Measurements from ENCODE around the gene IL36A.

The IL36A gene

DNA sequence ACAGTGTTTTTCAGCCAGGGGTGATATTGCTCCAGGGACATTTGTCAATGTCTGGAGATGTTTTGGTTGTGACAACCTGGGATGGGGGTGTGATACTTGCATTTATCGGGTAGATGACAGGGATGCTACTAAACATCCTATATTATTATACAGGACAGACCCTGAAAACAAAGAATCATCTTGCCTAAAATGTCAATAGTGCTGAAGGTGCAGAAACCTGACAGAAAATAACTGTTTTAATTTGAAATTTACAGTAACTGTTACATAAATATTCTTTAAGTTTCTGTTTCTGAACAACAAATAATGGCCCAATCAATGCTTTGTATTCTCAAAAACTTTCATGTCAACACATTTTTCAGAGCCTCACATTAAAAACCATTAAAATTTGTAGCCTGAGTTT, 2.0 kb downstream of the IL36A start:
- no peak for DNase-seq (ENCODE audit: low spot score)

DNA sequence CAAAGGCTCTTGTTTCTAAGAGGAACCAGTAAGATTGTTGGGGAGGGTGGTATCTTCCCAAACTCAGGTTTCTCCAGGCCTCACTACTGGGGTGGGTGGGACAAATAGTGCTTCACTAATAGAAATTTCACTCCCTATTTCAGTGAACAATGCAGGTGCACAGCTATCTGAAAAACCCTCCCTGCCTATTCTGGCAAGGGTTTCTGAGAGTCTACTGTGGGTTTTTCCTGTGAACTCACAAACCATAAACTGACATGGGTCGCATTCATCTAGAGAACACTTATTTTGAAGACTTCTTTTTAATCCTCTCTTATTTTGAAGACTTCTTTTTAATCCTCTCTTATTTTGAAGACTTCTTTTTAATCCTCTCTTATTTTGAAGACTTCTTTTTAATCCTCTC, 4.4 kb downstream of the IL36A start:
- DNase-seq (ENCODE audit: low spot score) = no peak

DNA sequence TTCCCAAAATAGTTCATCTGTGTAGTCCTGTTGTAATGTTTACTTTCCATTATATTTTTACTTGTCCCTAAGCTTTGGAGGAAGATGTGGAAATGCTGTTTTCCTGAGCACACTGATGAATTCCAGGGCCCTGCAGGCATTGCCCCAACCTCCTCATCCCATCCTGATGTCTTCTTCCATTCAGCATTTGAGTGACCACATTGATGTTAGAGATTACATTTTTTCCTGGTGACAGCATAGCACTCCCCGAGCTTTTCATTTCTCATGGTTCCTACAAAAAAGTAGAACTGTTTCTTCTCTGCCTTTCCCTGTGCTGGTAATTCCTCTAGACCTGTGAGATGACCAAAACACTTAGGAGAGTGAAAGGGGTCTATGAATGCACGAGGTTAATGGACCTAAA, 4.8 kb downstream of the IL36A start:
- no peak for DNase-seq (ENCODE audit: low spot score)

DNA sequence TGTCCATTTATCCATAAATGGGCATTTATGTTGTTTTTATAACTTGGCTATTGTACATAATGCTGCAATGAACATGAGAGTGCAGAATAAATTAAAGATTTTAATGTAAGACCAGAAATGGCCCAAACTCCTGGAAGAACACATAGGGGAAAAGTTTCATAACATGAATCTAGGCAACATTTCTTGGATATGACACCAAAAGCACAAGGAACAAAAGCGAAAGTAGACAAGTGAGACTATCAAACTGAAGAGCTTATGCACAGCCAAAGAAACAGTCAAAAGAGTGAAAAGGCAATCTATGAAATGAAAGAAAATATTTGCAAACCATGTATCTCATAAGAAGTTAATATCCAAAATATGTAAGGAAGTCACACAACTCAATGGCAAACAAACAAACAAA, 5.8 kb downstream of the IL36A start:
- DNase-seq (ENCODE audit: low spot score) = no peak

DNA sequence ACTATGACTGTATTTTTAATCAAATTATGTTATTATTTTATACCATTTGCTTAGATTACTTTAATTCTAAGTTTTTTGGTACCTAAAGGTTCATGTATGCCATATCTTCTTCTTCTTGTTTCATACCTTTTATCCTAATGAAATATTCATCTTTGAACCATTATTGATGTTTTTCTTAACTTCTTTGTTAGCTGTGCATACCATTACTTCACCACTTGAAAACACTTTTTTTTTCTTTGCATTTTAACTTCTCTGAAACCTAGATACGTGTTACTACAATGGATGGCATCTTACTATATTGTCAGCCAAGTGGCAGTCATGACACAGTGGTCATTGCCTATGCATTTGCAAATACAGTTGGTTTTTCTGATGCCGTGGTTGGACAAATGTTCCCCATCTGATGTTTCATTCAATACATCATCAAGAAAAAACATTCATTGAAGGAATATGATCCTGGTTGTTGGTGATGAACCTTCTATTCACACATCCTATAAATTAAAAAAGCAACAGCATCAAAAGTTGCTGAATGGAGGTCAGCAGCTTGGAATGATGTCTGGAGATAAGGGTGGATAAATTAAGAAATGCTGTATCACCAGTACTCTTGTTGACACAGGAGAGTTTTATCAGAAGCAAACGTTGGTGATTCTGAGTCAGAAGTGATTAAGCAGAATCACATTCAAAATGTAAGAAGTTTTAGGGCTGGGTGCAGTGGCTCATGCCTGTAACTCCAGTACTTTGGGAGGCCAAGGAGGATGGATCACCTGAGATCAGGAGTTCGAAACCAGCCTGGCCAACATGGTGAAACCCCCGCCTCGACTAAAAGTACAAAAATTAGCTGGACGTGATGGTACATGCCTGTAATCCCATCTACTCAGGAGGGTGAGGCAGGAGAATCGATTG, 7.4 kb downstream of the IL36A start:
- DNase-seq (ENCODE audit: low spot score) = no peak

DNA sequence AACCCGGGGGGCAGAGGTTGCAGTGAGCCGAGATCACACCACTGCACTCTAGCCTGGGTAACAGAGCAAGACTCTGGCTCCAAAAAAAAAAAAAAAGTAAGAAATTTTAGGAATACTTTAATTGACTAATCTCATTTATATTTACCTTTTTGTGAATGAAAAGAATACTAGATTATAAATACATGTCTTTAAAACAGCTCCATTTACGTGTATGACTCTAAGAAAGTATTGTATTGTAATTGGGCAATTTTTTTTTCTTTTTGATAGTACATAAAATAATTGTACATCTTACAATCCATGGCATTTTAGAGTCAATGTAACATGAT, 8.0 kb downstream of the IL36A start:
- no peak for DNase-seq (ENCODE audit: low spot score)

DNA sequence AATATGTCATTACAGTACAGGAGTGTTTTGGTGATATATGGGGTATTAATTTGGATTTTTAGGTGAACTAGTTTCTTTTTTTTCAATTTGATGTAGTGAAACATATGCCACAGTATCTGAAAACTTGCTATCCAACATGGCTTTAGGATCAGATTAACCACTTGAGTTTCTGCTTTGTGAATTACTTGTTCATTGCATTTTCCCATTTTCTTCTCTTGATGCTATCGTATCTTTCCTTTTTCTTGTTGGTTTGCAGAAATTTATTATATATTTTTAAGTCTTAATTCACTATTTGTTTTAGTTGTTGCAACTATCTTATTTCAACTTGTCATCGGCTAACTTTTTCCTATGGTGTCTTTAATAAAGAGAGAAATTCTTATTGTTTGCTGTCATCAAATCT, 8.8 kb downstream of the IL36A start:
- no peak for DNase-seq (ENCODE audit: low spot score)

DNA sequence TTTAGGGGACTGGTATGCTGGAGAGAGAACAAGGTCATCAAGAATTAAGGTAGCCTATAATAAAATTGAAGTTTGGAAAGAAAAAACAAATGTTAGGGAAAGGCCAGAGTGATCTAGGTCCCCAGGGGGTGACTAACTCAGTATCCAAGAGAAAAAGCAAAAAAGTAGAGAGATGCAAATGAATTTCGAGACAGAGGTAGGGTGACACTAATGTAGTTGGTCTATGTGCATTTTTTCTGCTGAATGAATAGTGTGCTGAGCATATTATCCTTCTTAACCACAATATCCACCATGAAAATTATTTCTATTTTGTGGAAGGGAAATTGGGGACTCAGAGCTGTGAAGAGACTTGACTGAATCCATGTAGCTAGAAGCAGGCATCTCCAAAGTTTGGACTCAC, 9.8 kb downstream of the IL36A start:
- DNase-seq (ENCODE audit: low spot score) = no peak

DNA sequence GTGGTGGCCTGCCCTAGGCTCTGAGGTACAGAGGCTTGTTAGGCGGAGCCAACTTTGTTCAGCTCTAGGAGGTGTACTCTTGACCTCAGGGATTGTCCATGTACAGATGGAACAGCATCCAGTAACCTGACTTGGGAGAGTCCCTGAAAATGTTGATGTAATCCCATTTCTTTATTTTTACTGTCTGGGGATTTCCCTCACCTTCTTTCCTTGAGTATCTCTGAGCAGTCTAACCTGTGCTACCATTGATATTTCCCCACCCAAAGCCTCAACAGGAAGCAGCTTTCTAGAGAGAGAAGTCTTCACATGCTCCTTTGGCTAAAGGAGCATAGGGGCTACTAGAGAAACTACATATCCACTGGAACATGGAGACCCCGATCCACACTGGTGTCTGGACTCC, 10.4 kb downstream of the IL36A start:
- no peak for DNase-seq (ENCODE audit: low spot score)

DNA sequence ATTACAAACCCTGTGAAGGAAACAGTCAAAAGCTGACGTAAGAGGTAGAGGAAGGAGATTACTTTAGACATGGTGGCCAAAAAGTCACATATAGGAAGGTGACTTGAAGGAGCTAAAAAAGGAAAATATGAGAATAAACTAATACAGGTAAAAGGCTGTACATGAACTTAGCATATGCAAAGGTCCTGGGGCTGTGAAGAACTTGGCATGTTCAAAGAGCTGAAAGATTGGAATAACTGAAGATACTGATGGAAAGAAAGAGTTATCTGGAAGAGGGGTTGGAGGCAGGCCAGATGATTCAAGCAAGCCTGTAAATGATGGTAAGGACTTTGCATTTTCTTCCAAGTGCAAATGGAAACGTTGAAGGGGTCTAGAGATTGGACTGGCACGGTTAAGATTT, 13.2 kb downstream of the IL36A start:
- no peak for DNase-seq (ENCODE audit: low spot score)

DNA sequence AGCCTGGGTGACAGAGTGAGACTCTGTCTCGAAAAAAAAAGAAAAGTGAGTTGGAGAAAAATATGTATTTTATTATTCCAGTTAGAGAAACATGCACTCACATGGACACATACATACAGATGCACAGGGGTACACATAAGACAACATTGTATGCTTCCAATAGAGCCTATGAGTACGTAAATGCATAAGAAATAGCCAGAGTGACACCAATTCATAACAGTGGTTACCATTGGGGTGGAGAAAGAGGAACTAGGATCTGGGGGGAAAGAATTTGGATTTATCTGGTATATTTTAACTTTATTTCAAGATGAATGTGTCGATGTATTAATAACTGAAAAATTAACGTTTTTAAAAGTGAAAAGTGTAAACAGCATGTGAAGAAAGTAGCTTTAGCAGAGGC, 16.1 kb downstream of the IL36A start:
- no peak for DNase-seq (ENCODE audit: low spot score)

DNA sequence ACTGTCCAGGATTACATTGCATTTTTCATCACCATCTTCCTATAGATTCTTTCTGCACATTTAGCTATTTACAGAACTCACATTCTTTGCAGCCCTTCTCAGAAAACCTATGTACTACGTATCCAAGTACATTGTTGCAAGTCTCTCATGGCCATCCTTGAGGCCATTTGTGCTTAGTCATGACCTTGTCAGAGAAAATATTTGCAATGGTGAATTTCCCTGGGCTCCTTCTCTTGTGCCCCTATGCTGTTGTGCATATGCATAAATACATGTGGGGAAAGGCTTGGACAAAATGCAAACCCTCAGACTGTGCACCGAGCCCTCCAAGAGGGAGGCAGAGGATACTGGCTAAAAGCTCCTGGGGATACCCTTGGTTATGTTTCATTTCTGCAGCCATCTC, 19.5 kb downstream of the IL36A start:
- no peak for DNase-seq (ENCODE audit: low spot score)

DNA sequence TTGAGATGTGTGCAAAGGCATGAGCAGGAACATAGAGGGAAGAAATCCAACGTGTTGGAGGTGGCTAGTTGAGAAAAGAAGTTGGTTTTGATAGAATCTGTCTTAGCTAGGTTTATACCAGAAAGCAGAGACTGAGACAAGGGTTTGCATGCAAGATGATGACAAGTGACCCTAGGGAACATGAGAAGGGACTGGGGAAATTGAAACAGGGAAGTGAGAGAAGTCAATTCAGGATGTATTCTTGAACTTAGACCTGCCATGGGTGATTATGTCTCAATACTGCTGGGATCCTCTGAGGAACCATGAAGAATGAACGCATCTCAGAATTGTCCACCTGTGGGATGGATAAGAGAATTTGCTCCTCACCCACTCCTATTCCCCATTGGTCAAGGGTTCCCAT, 20.5 kb downstream of the IL36A start:
- no peak for DNase-seq (ENCODE audit: low spot score)

DNA sequence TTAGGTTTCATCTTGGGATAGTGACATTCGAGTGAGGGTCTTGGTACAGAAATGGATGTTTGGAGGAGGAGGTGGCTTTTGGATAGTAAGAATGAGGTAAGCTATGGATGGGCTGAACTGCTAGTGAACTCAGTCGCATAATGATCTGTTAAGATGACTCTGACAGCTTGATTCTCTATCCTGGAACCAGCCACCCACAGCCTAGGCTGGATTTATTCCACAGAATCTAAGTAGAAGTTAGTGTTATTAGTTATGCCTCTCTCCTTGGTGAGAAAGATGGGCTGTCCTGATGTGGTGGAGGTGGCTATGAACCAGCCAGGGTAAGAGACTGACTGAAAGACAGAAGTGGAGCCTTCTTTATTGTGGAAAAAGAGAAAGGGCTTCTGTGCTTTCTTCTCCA, 22.4 kb downstream of the IL36A start:
- DNase-seq (ENCODE audit: low spot score) = no peak

DNA sequence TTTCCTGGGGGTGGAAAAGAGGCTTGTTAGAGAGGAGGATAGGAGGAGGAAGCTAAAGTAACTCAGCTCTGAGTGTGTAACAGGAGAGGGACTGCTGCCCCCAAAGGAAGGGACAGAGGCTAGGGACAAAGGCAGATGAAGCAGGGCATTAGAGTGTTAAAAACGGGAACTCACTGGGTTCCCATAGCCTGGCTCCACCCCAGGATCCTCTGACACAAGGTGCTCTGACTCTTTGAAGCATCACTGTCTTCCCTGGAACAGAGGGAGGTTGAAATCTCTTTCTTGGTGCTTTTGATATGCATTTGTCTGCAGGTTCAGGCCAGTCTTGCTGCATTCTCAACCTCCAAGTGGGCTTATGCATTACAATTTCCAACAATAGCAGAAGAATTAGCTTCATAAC, 22.9 kb downstream of the IL36A start:
- DNase-seq (ENCODE audit: low spot score) = no peak

DNA sequence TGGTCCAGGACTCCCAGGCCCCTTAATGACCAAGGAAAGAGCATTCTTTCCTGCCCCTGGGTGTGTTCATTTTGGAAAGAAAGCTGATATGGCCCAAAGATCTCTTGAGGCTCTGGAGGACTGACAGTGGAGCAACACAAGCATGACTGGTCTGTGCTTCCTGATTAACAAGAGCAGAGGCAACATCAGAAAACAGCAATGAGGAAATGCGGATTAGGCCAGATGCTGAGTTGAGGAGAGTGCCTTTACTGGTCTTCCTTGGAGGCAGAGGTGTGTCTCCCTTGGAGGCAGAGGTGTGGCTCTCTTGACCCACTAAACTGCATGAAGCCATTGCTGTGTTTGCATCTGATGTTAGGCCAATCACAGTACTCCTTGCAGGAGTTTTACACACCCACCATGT, 27.5 kb downstream of the IL36A start:
- DNase-seq (ENCODE audit: low spot score) = no peak

DNA sequence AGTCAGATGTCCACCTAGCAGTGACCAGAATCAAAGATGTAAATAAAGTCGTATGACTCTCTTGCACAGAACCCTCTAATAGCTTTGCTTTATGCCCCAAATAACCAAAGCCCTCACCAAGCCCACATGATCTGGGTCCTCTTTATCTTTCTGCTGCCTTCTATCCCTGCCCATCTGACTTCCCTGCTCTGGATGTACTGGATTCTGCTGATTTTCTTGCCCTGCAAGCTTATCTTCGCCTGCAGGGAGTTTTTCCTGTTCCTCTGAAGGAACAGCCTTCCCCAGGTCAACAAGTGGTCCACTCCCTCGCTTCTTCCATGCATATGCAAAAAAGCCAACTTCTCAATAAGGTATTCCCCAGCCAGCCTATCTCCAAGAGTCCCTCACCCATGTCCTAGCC, 28.8 kb downstream of the IL36A start:
- DNase-seq (ENCODE audit: low spot score) = no peak

DNA sequence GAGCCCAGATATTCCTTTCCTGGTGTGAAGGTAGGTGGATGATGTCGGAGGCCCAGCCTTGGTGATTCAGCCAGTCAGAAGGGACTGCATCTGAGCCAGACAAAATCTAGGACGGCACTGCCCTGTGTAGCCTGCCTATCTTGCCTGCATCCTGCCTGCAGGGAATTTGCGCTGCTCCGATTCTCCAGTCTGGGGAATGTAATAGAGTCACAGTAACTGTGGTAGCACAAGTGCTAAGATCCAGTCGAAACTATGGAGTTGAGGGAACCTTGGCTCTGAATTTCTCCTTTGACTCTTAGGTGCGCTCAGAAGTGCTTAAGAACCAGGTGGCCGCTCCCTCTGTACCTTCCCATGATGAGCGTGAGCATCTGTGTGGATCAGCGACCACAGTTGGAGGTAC, 31.5 kb downstream of the IL36A start:
- no peak for DNase-seq (ENCODE audit: low spot score)

DNA sequence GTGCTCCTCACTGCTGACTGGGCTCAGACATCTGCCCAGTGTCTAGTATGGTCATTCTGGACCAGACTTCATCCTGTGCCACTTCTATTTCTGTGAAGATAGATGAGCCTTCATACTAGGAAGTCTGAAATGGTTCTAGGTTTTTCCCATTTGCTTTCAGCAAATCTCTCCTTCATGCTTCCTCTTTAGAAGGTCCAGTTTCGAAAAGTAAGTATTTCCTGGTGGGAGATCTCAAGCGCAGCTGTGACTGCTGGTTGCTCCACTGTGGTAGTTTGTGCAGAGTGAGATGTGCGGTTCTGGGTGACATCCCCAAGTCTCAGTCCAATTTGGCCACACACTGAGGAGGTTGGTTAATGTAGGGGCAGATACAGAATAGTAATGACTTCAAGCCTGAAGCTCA, 33.0 kb downstream of the IL36A start:
- no peak for DNase-seq (ENCODE audit: low spot score)

DNA sequence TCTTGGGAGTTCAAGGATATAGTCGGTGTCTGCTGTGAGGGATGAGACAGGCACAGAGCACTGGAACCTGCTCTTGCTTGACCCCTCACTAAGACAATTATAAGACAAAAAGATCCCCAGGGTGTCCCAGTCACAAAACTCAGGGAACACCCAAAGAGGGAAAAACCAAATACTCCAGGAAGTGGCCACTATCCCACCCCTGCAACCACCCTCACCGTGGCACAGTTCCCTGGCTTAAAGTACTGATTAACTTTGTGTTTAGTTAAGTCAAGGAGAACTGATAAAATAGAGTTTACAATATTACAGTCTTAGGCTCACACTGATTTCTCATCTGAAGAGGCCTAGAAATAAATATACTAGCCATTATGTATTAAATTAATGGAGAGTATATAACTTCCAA, 33.9 kb downstream of the IL36A start:
- DNase-seq (ENCODE audit: low spot score) = no peak

DNA sequence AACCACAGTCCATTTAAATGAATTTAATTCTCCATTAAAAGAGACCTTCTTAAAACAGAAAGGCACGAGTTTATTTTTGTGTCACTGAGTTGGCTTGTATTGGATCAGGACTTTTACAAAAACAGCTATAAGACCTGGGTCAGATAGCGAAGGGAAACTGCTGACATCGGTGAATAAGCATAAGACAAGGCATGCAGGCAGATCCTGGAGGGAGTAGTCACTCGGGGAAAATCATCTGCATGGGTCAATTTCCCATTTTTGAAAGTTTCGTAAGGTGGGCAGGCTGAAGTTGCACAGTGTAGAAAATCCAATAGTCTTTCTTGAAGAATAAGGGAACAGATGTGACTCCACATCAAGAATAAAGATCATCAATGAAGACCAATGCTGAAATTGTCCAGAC, 34.5 kb downstream of the IL36A start:
- no peak for DNase-seq (ENCODE audit: low spot score)

DNA sequence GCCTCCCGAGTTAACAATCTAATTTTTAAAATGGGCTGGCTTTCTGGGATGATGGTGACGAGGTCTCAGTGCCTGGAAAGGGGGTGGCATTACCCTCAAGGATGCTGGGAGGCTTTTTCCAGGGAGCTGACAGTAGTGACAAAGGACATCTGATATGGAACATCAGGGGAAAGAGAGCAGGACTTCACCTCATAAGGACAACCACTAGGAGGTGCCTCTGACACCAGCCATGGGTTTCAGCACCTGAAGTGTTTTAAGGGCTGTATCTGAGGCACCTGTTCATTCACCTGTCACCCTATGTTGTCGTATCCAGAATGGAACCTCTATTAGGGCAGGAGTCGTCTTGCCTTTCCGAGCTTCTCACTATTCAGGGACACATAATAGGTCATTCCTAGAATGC, 36.6 kb downstream of the IL36A start:
- peak; percentile 36 for DNase-seq (ENCODE audit: low spot score)

DNA sequence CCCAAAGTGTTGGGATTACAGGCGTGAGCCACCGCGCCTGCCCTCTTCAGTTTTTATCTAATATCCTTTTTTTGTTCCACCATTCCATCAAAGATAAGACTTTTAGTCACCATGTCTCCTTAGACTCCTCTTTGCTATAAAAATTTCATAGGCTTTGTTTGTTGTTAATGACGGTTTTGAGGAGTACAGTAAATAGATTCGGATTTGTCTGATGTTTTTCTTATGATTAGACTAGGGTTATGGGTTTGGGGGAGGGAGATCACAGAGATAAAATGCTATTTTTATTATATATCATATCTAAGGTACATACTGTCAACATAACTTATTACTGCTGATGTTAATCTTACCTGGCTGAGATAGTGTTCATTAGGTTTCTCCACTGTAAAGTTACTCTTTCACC, 41.2 kb downstream of the IL36A start:
- DNase-seq (ENCODE audit: low spot score) = no peak

All from iPS-NIHi11 (cell line).